ENCODE measurements around the gene ACE. TPM values are rescaled to one million over a fixed set of nuclear protein-coding genes. Genes with fewer than 3 reads are reported as not detected.

The ACE gene
- total RNA-seq, 2 donors from 2014 or later: 38.3 to 45.2 TPM

DNA sequence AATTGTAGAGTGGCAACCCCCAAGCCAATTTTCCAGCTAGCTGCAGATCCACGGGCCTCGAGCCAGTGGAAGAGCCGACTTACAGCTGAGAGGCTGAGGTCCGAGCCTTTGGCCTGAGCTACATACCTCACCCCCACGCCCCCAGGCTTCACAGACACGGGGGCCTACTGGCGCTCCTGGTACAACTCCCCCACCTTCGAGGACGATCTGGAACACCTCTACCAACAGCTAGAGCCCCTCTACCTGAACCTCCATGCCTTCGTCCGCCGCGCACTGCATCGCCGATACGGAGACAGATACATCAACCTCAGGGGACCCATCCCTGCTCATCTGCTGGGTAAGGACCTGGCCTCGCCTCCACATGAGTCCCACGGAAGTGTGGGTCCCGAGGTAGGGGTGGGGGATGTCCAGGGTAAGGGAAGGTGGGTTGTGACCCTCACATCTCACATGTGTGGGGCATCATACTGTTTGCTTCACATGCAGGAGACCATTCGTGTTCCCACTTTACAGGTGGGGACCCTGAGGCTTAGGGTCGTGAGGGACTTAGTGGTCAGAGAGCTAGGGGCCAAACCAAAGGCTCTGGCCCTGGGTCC is 3.4 kb downstream of the ACE start:
- TF ChIP-seq CTCF (IDR thresholded peaks at IDR 0.05): no peak
- peaks cover 18% of the 10 kb centered on the region for H3K4me1 ChIP-seq
- peaks cover 6% of the 10 kb centered on the region for H3K27me3 ChIP-seq
- no peaks in the 10 kb centered on the region for H3K36me3 ChIP-seq
- no peak for DNase-seq
- no peak overlapping the region for H3K27ac ChIP-seq
- intact Hi-C loops (cut with DNase I): no loop called here
- H3K4me3 ChIP-seq: no peak overlapping the region
- H3K9ac ChIP-seq (ENCODE audit: low read depth in 2 of 2, low read length in 2 of 2): no peak overlapping the region
- no peaks in the 10 kb centered on the region for H3K9me3 ChIP-seq

DNA sequence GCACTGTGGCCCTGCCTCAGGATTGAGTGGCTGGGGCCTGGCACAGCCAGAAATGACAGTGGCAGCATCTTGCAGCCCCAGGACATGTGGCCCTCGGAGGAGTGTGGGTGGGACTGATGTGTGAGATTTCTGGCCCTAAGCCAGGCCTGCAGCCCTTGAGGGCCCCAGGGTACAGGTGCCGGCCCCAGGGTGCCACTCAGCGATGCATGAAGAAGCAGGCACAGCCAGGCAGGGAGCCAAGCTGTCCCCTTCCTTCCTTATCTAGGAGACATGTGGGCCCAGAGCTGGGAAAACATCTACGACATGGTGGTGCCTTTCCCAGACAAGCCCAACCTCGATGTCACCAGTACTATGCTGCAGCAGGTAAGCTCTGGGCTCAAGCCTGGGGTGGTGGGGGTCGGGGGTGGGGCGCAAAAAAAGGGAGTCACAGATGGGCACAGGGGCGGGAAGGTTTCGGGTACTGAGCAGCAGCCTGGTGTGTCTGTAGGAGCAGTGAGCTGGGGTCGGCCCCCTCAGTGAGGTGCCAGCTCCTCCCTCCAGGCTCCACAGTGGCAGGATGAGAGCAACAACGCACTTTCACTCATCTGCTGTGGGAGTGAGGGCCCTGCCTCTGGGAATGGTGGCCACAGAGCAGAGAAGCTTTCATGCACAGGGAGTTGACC is 4.1 kb downstream of the ACE start:
- intact Hi-C loops (cut with DNase I): no loop called here

GRCh38 chr17:63481488-63481870 is 4.6 kb downstream of the ACE start:
- peaks cover 10% of the 10 kb centered on the region for H3K4me1 ChIP-seq
- no peaks in the 10 kb centered on the region for H3K9me3 ChIP-seq
- H3K4me3 ChIP-seq: no peak overlapping the region
- peaks cover 6% of the 10 kb centered on the region for H3K27me3 ChIP-seq
- DNase-seq: no peak
- intact Hi-C loops (cut with DNase I): no loop called here
- H3K27ac ChIP-seq: no peak overlapping the region
- no peaks in the 10 kb centered on the region for H3K36me3 ChIP-seq
- TF ChIP-seq CTCF (IDR thresholded peaks at IDR 0.05): no peak
- no peak overlapping the region for H3K9ac ChIP-seq (ENCODE audit: low read depth in 2 of 2, low read length in 2 of 2)

More for the DNA sequence above, 4.1 kb downstream of the ACE start:
- no peak overlapping the region for H3K4me3 ChIP-seq
- no peak for TF ChIP-seq CTCF (IDR thresholded peaks at IDR 0.05)
- peaks cover 6% of the 10 kb centered on the region for H3K27me3 ChIP-seq
- H3K27ac ChIP-seq: no peak overlapping the region
- no peaks in the 10 kb centered on the region for H3K9me3 ChIP-seq
- H3K9ac ChIP-seq (ENCODE audit: low read depth in 2 of 2, low read length in 2 of 2): no peak overlapping the region
- no peak for DNase-seq
- no peaks in the 10 kb centered on the region for H3K36me3 ChIP-seq
- peaks cover 14% of the 10 kb centered on the region for H3K4me1 ChIP-seq

DNA sequence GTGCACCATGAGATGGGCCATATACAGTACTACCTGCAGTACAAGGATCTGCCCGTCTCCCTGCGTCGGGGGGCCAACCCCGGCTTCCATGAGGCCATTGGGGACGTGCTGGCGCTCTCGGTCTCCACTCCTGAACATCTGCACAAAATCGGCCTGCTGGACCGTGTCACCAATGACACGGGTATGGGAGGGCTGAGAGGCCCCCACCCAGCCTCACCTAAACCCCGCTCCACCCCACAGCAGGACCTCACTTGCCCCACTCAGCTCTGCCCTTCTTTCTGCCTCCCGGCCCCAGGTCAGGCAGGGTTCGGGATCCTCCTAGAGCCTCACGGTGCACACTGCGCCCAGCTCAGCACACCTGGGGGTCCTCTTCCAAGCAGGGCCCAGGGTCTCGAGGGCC is 5.6 kb downstream of the ACE start:
- Histone ChIP-seq H3K27ac (no peak overlapping the region), H3K4me1 (peaks cover 10% of the 10 kb centered on the region), H3K4me3 (no peak overlapping the region), H3K9me3 (no peaks in the 10 kb centered on the region), H3K9ac (ENCODE audit: low read depth in 2 of 2, low read length in 2 of 2) (no peak overlapping the region), H3K36me3 (no peaks in the 10 kb centered on the region), H3K27me3 (peaks cover 5% of the 10 kb centered on the region)
- intact Hi-C loops (cut with DNase I): no loop called here
- DNase-seq: no peak
- no peak for TF ChIP-seq CTCF (IDR thresholded peaks at IDR 0.05)

DNA sequence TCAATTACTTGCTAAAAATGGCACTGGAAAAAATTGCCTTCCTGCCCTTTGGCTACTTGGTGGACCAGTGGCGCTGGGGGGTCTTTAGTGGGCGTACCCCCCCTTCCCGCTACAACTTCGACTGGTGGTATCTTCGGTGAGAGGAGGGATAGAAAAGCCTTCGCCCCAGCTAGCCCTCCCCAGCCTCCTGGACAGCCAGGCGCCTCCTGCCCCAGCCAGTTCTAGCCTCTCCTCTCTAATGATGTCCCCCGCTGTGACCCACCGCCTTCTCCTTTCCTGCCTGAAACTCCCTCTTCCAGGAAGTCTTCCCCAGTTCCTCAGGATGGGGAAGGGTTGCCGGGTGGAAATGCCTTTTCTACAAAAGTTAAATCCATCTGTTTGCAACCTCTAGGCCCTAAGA is 6.2 kb downstream of the ACE start:
- DNase-seq: no peak
- no peaks in the 10 kb centered on the region for H3K27me3 ChIP-seq
- intact Hi-C loops (cut with DNase I): no loop called here
- H3K4me3 ChIP-seq: no peak overlapping the region
- peaks cover 6% of the 10 kb centered on the region for H3K4me1 ChIP-seq
- no peak overlapping the region for H3K9ac ChIP-seq (ENCODE audit: low read depth in 2 of 2, low read length in 2 of 2)
- no peaks in the 10 kb centered on the region for H3K9me3 ChIP-seq
- H3K36me3 ChIP-seq: no peaks in the 10 kb centered on the region
- H3K27ac ChIP-seq: no peak overlapping the region
- TF ChIP-seq CTCF (IDR thresholded peaks at IDR 0.05): no peak

All from colonic mucosa (tissue), 4 donors.